C4-2B (cell line): ENCODE measurements around the gene COLGALT1.
"Not testable (repeated sequence)": the region's sequence is repeated elsewhere in the genome, so short reads cannot be mapped to it uniquely, and the experiment has no call there.

ENCODE experiments used
- H3K27ac ChIP-seq: fragments of 450-650 bp; 2 replicates; pipeline ENCODE4 v1.5.1; 2017
- CTCF ChIP-seq: fragments of 450-650 bp; conservative IDR thresholded peaks from 2 replicates; pipeline ENCODE4 v1.5.1; 2017; ENCODE audit warnings: mild to moderate bottlenecking
- ZFX ChIP-seq: fragments of 450-650 bp; IDR thresholded peaks from 2 replicates; pipeline ENCODE4 v1.6.1; 2017

COLGALT1 gene

GRCh38 chr19:17517898-17518297, 37.6 kb upstream of the COLGALT1 start:
- TF ChIP-seq CTCF (no peak), ZFX (no peak)
- H3K27ac ChIP-seq = no peak overlapping the region

- H3K27ac ChIP-seq = not testable (repeated sequence)
Observed at GRCh38 chr19:17518654-17519053, 36.8 kb upstream of the COLGALT1 start.

GRCh38 chr19:17519967-17520366, 35.5 kb upstream of the COLGALT1 start:
- no peak for TF ChIP-seq CTCF
- no peak overlapping the region for H3K27ac ChIP-seq

GRCh38 chr19:17520865-17521264, 34.6 kb upstream of the COLGALT1 start:
- H3K27ac ChIP-seq = no peak overlapping the region
- no peak for TF ChIP-seq CTCF
- TF ChIP-seq ZFX = no peak

- no peak overlapping the region for H3K27ac ChIP-seq
- TF ChIP-seq CTCF (no peak), ZFX (no peak)
Observed at GRCh38 chr19:17522988-17523872, 32.2 kb upstream of the COLGALT1 start.

- no peak for TF ChIP-seq CTCF
- TF ChIP-seq ZFX = no peak
- H3K27ac ChIP-seq = no peak overlapping the region
Observed at GRCh38 chr19:17524651-17525050, 30.8 kb upstream of the COLGALT1 start.

- TF ChIP-seq ZFX = no peak
- TF ChIP-seq CTCF = no peak
- H3K27ac ChIP-seq = no peak overlapping the region
Observed at GRCh38 chr19:17525141-17525540, 30.3 kb upstream of the COLGALT1 start.

- TF ChIP-seq CTCF = no peak
- TF ChIP-seq ZFX = no peak
- H3K27ac ChIP-seq = no peak overlapping the region
Observed at GRCh38 chr19:17526922-17527321, 28.5 kb upstream of the COLGALT1 start.
